GM10248 (cell line): ENCODE results near the gene WIPI1.

ENCODE experiments used
- CTCF ChIA-PET: fragments of 300-600 bp; sonication (Branson Sonifier 250); formaldehyde crosslinking; extraction: SDS; loops from one replicate; lab custom pipeline; 2021; ENCODE audit warnings: antibody characterized with exemption; lab: Yijun Ruan, JAX
- POLR2A ChIA-PET: fragments of 350-650 bp; sonication (Branson Sonifier 250); formaldehyde crosslinking; extraction: SDS; loops from one replicate; lab custom pipeline; 2020; ENCODE audit warnings: antibody characterized with exemption; lab: Yijun Ruan, JAX
- DNase-seq: peaks from one replicate; pipeline ENCODE4 v3.0.0; 2012; ENCODE audit errors: extremely low spot score
- TF ChIP-seq, protein P1 (sequence below): IDR thresholded peaks from 2 replicates; pipeline ENCODE4 v1.5.1; 2012; ENCODE audit warnings: mild to moderate bottlenecking, low read depth; ENCODE audit errors: extremely low read depth, missing control alignments, control extremely low read depth

The WIPI1 gene

DNA sequence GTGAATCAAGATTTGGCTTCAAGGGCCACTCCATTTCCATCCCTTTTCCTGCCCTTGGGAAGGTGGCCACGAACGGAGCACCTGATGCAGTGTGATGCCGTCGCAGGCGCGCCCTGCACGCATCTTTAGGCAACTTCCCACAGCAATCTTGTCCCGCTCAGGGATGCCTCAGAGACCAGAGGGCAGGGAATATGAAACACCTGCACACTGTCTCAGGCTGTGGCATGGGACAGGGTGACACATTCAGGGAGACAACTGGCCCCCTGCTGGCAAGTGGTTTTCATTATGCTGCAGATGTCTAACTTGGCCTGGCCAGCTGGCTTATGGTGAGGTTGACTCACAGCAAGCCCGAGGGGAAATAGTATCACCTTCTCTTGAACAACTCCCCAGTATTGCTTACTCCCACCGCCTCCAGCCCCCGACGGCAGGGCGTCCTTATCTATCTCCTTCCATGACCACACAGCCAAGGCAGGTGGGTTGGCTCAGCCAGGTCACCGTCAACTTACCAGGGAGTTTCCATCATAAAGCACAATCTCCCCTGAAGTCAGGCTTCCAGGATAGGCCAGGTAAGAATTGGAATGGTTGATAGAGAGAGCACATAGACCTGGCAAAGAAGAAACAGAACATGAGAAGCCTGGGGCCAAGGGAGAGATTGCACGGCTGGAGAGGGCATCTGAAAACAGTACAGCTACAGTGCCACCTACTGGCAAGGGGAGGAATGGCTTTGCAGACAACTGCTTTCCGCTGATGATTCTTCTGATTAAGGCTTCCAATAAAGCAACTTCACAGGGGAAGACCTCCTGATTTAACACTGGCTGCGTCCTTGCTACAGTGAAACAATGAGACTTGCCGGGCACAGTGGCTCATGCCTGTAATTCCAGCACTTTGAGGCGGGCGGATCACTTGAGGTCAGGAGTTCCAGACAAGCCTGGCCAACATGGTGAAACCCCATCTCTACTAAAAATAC is 21.1 kb downstream of the WIPI1 start:
- TF ChIP-seq, protein P1, sequence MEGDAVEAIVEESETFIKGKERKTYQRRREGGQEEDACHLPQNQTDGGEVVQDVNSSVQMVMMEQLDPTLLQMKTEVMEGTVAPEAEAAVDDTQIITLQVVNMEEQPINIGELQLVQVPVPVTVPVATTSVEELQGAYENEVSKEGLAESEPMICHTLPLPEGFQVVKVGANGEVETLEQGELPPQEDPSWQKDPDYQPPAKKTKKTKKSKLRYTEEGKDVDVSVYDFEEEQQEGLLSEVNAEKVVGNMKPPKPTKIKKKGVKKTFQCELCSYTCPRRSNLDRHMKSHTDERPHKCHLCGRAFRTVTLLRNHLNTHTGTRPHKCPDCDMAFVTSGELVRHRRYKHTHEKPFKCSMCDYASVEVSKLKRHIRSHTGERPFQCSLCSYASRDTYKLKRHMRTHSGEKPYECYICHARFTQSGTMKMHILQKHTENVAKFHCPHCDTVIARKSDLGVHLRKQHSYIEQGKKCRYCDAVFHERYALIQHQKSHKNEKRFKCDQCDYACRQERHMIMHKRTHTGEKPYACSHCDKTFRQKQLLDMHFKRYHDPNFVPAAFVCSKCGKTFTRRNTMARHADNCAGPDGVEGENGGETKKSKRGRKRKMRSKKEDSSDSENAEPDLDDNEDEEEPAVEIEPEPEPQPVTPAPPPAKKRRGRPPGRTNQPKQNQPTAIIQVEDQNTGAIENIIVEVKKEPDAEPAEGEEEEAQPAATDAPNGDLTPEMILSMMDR, result peak; percentile 97
- ChIA-PET CTCF (interaction anchor here (0.6 to 7.1 kb wide), 44 partner anchors 8 to 378 kb away, joined by 3 to 56 read pairs (median 4); partner anchors contain the start of genes AMZ2 and WIPI1), POLR2A (no interaction called here)
- peak; percentile 78 for DNase-seq

DNA sequence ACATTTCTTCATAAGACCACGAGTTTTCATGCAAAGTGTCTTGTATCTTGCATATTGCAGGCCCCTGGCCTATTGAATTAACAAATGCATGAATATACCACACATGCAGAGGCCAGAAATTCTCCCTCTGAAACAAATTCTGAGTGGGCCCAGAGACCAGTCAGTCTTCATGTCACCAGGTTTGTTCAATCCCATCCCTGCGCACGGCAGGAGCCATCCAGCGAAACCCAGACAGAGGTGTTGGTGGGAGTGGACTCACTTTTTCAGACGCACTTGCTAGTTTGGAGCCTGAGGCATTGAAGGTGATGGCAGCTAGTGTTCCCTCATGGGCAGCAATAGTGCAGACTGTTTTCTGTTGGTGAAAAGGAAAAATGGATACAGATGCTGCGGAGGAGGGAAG is 21.9 kb downstream of the WIPI1 start:
- no peak for DNase-seq
- ChIA-PET CTCF (interaction anchor here (0.8 to 7.1 kb wide), 25 partner anchors 8 to 378 kb away, joined by 3 to 56 read pairs (median 5); partner anchors contain the start of genes AMZ2 and WIPI1), POLR2A (no interaction called here)
- TF ChIP-seq, protein P1, result no peak

DNA sequence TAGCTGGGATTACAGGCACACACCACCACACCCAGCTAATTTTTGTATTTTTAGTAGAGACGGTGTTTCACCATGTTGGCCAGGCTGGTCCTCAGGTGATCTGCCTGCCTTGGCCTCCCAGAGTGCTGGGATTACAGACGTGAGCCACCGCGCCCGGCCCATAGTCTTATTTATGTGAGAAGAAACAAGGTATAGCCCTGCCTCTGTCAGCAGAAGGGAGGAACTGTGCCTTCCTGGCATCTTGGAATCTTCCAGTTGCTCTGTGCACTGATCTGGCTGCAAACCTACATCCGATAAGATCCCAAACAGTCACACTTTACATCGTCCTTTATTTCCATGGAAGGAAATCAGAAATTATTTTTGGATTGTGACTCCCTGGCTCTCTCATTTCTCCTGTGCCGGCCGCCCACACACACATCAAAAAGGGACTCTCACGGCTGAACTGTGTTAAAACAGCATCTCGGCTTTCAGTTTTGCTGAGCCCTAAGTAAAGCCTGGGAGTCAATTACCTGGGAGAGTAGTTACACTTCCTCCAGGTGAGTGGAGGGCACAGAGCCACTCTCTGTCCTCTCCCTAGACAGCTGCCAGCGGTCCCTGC is 23.3 kb downstream of the WIPI1 start:
- TF ChIP-seq, protein P1, result no peak
- CTCF ChIA-PET, result interaction anchor here (1.1 to 7.1 kb wide), 5 partner anchors 12 to 170 kb away, joined by 3 to 56 read pairs (median 4); partner anchors contain the start of gene WIPI1
- DNase-seq, result no peak
- POLR2A ChIA-PET, result no interaction called here

DNA sequence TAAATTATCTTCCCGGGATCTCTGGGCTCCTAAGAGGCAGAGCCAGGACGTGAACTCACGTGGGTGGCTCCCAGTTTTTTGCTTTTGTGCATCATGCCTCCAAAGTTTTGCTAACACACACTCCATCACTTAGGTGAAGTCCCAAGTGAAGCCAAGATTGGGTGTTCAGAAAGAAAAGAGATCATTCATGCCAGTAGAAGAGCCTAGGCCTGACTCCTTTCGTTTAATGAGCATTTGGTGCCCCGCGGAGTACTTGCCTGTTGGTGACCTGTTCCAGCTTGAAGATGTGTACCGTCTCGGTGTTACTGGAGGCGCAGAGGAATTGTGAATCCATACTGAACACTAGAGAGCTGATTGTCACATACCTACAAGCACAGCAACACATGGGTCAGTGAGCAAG is 24.1 kb downstream of the WIPI1 start:
- ChIA-PET CTCF (interaction anchor here (1.1 to 7.1 kb wide), 4 partner anchors 26 to 233 kb away, joined by 3 to 56 read pairs (median 4); no protein-coding TSS in a partner anchor), POLR2A (no interaction called here)
- no peak for DNase-seq
- TF ChIP-seq, protein P1, result no peak

DNA sequence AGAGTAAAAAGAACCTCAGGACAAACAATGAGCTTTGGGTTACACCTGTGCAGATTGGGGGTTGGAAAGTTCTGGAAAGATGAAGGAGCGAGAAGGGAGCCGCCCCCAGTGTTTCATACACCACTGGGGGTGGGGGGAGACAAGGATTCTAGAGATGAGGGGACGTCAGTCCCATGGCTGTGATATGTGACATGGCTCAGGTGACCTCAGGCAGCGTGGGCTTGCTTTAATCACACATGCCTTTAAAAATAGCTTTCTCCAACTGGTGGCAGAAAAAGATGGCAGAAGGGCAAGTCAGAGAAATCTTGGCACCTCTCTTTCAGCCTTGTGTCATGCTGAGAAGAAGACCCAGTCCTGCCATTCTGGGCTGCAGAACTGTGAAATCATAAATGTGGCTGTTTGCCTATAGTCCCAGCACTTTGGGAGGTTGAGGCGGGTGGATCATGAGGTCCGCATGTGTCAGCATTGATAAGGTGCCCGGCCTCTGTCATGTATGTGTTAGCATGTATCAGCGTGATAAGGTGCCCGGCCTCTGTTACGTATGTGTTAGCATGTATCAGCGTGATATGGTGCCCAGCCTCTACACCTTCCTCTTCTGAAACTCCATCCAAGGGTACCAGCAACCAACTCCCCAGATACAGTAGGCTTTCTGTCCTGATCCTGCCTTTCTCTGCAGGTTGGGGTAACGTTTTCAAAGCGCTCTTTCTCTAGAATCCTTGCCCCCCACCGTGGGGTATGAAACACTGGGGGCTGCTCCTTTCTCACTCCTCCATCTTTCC is 25.0 kb downstream of the WIPI1 start:
- CTCF ChIA-PET, result interaction anchor here (0.7 to 7.1 kb wide), 5 partner anchors 25 to 232 kb away, joined by 3 to 56 read pairs (median 5); partner anchors contain the start of gene WIPI1
- POLR2A ChIA-PET, result no interaction called here

More for the DNA sequence above, 25.0 kb downstream of the WIPI1 start:
- TF ChIP-seq, protein P1, result no peak
- DNase-seq, result no peak
